H1 (cell line): Measurements from ENCODE around the gene PDF. TPM values are rescaled to one million over a fixed set of nuclear protein-coding genes. Genes with fewer than 3 reads are reported as not detected.

Source experiments
- CTCF ChIA-PET: fragments of 300-600 bp; sonication (Branson Sonifier 250); formaldehyde crosslinking; loops from one replicate; lab custom pipeline; 2021; ENCODE audit not compliant: partially characterized antibody; lab: Charles Lee
- POLR2A ChIA-PET: fragments of 300-600 bp; sonication (Branson Sonifier 250); formaldehyde crosslinking; loops from one replicate; lab custom pipeline; 2021; ENCODE audit warnings: inconsistent platforms; ENCODE audit not compliant: partially characterized antibody; lab: Charles Lee
- DNase-seq, 2 experiments: peaks; one replicate each; pipeline versions ENCODE4 v3.0.0 to v3.0.0-alpha.2; 2010 to 2022; ENCODE audit warnings: low spot score in 2 of 2, low read depth in 1 of 2, mixed read lengths in 1 of 2
- FAIRE-seq: peaks from 2 replicates; lab custom pipeline; 2011; peaks lifted over from hg19 to GRCh38; lab: Jason Lieb, UNC
- H2AFZ ChIP-seq: 2 replicates; pipeline ENCODE4 v1.8.1; 2012; ENCODE audit warnings: low read length, inconsistent platforms
- H2AK5ac ChIP-seq: 2 replicates; pipeline ENCODE4 v1.6.1; 2013; ENCODE audit warnings: low read depth, low read length
- H2BK120ac ChIP-seq: replicated peaks from 2 replicates; pipeline ENCODE3; 2013; ENCODE audit warnings: low read depth, low read length, inconsistent platforms
- H2BK12ac ChIP-seq: 2 replicates; pipeline ENCODE4 v1.6.1; 2013; ENCODE audit warnings: low read depth, low read length
- H2BK15ac ChIP-seq: 2 replicates; pipeline ENCODE4 v1.6.1; 2013; ENCODE audit warnings: low read length
- H2BK20ac ChIP-seq: 2 replicates; pipeline ENCODE4 v1.6.1; 2013; ENCODE audit warnings: low read length
- H2BK5ac ChIP-seq: 2 replicates; pipeline ENCODE4 v1.6.1; 2013; ENCODE audit warnings: low read depth, low read length
- H3K14ac ChIP-seq: 2 replicates; pipeline ENCODE4 v1.6.1; 2013; ENCODE audit warnings: inconsistent platforms; ENCODE audit not compliant: insufficient read length
- H3K18ac ChIP-seq: 2 replicates; pipeline ENCODE4 v1.6.1; 2013; ENCODE audit warnings: low read length; ENCODE audit errors: extremely low read depth
- H3K23ac ChIP-seq: 2 replicates; pipeline ENCODE4 v1.6.1; 2013; ENCODE audit warnings: inconsistent platforms; ENCODE audit not compliant: insufficient read length
- H3K23me2 ChIP-seq: 2 replicates; pipeline ENCODE4 v1.6.1; 2013; ENCODE audit warnings: low read depth, low read length
- H3K27ac ChIP-seq: 2 replicates; pipeline ENCODE4 v1.6.1; 2011; ENCODE audit warnings: low read depth, low read length, inconsistent platforms
- H3K27me3 ChIP-seq, 4 experiments: replicated peaks in 1 of 4; 1 replicate in 1 of 4; 2 replicates in 3 of 4; pipeline versions ENCODE4 v1.6.1 to v1.8.1; 2011 to 2013; ENCODE audit warnings: low read length in 3 of 4, mild to moderate bottlenecking in 3 of 4, inconsistent platforms in 2 of 4, mixed read lengths in 2 of 4, moderate library complexity in 1 of 4; ENCODE audit not compliant: control insufficient read depth in 3 of 4, insufficient read depth in 3 of 4; ENCODE audit errors: extremely low read depth in 1 of 4
- H3K36me3 ChIP-seq, 4 experiments: 2 replicates each; pipeline versions ENCODE4 v1.6.1 to v1.8.1; 2011 to 2013; ENCODE audit warnings: mild to moderate bottlenecking in 4 of 4, low read length in 3 of 4, moderate library complexity in 2 of 4, control low read depth in 1 of 4, inconsistent platforms in 1 of 4; ENCODE audit not compliant: insufficient read depth in 4 of 4, control insufficient read depth in 2 of 4
- H3K4ac ChIP-seq: replicated peaks from 2 replicates; pipeline ENCODE3; 2013; ENCODE audit warnings: low read length, low read depth, mixed read lengths, inconsistent platforms; ENCODE audit not compliant: insufficient read length
- H3K4me1 ChIP-seq, 4 experiments: replicated peaks in 1 of 4; 1 replicate in 1 of 4; 2 replicates in 3 of 4; pipeline versions ENCODE4 v1.6.1 to v1.8.1; 2011 to 2013; ENCODE audit warnings: low read length in 3 of 4, inconsistent platforms in 2 of 4, mixed read lengths in 1 of 4; ENCODE audit not compliant: insufficient read depth in 4 of 4, control insufficient read depth in 3 of 4
- H3K4me2 ChIP-seq, 2 experiments: 2 replicates each; pipeline versions ENCODE4 v1.6.1 to v1.8.1; 2011 to 2013; ENCODE audit warnings: low read depth in 2 of 2, low read length in 2 of 2, control low read depth in 1 of 2, inconsistent platforms in 1 of 2, mild to moderate bottlenecking in 1 of 2; ENCODE audit not compliant: insufficient read depth in 1 of 2
- H3K4me3 ChIP-seq, 4 experiments: fragments of 200-600, 300-600 bp in 1 of 4; sonication (generic), shearing (Covaris generic), sonication (Bioruptor Twin) in 1 of 4; 2 replicates each; pipeline versions ENCODE4 v1.5.1 to v1.8.1; 2011 to 2016; ENCODE audit warnings: low read length in 4 of 4, low read depth in 3 of 4, control low read depth in 2 of 4, inconsistent platforms in 2 of 4, mild to moderate bottlenecking in 2 of 4, mixed read lengths in 1 of 4, moderate library complexity in 1 of 4; ENCODE audit not compliant: insufficient read depth in 2 of 4; ENCODE audit errors: extremely low read depth in 1 of 4
- H3K56ac ChIP-seq: replicated peaks from 2 replicates; pipeline ENCODE3; 2013; ENCODE audit warnings: low read depth, mild to moderate bottlenecking, mixed read lengths, low read length, inconsistent platforms; ENCODE audit not compliant: insufficient read length
- H3K79me1 ChIP-seq: 2 replicates; pipeline ENCODE4 v1.6.1; 2013; ENCODE audit warnings: low read depth, low read length, control low read depth
- H3K79me2 ChIP-seq, 2 experiments: 2 replicates each; pipeline versions ENCODE4 v1.6.1 to v1.8.1; 2012 to 2013; ENCODE audit warnings: low read length in 2 of 2, mild to moderate bottlenecking in 2 of 2, inconsistent platforms in 1 of 2; ENCODE audit not compliant: insufficient read depth in 2 of 2, control insufficient read depth in 1 of 2
- H3K9ac ChIP-seq, 4 experiments: replicated peaks in 1 of 4; 1 replicate in 1 of 4; 2 replicates in 3 of 4; pipeline versions ENCODE4 v1.6.1 to v1.8.1; 2011 to 2013; ENCODE audit warnings: low read depth in 3 of 4, low read length in 3 of 4, control low read depth in 2 of 4, mild to moderate bottlenecking in 2 of 4, moderate library complexity in 2 of 4, inconsistent platforms in 1 of 4; ENCODE audit errors: extremely low read depth in 1 of 4
- H3K9me3 ChIP-seq, 2 experiments: 2 replicates each; pipeline versions ENCODE4 v1.6.1 to v1.8.1; 2012 to 2013; ENCODE audit warnings: mild to moderate bottlenecking in 2 of 2, moderate library complexity in 2 of 2, control low read depth in 1 of 2, inconsistent platforms in 1 of 2, low read depth in 1 of 2, low read length in 1 of 2, mixed read lengths in 1 of 2; ENCODE audit not compliant: insufficient read depth in 2 of 2
- H4K20me1 ChIP-seq, 2 experiments: replicated peaks in 1 of 2; 2 replicates each; pipeline versions ENCODE3 to v1.8.1; 2011 to 2013; ENCODE audit warnings: inconsistent platforms in 2 of 2, low read length in 2 of 2, mild to moderate bottlenecking in 1 of 2; ENCODE audit not compliant: insufficient read depth in 2 of 2, control insufficient read depth in 1 of 2
- H4K5ac ChIP-seq: 2 replicates; pipeline ENCODE4 v1.6.1; 2013; ENCODE audit warnings: low read length, low read depth, mixed read lengths, inconsistent platforms; ENCODE audit not compliant: insufficient read length
- H4K8ac ChIP-seq: 2 replicates; pipeline ENCODE4 v1.8.0; 2013; ENCODE audit warnings: mild to moderate bottlenecking, moderate library complexity, low read length, inconsistent platforms; ENCODE audit not compliant: insufficient read depth; ENCODE audit errors: extremely low read depth
- H4K91ac ChIP-seq: replicated peaks from 2 replicates; pipeline ENCODE3; 2013; ENCODE audit warnings: low read length, mixed read lengths, inconsistent platforms; ENCODE audit not compliant: insufficient read length
- CREB1 ChIP-seq: IDR thresholded peaks from 2 replicates; pipeline ENCODE4 v1.6.1; 2012; ENCODE audit warnings: inconsistent platforms
- EP300 ChIP-seq, 2 experiments: IDR thresholded peaks; 1 replicate in 1 of 2; 2 replicates in 1 of 2; pipeline ENCODE4 v1.6.1; 2011 to 2012; ENCODE audit warnings: low read depth in 2 of 2, low read length in 2 of 2, mild to moderate bottlenecking in 2 of 2, borderline replicate concordance in 1 of 2, inconsistent platforms in 1 of 2, moderate library complexity in 1 of 2
- KDM1A ChIP-seq: fragments of 200-600, 300-600 bp; sonication (generic); IDR thresholded peaks from 2 replicates; pipeline ENCODE4 v1.7.1; 2016; ENCODE audit warnings: mild to moderate bottlenecking, low read length, borderline replicate concordance
- WGBS, 2 experiments: shearing (Covaris generic) in 1 of 2; methylation state at CpG; one replicate each; pipeline versions ENCODE4 v1.1.6 to v1.1.7; 2013 to 2015; ENCODE audit warnings: low lambda C conversion rate in 2 of 2, mixed read lengths in 2 of 2, inconsistent platforms in 1 of 2, low coverage in 1 of 2, missing lambda C conversion rate in 1 of 2; ENCODE audit not compliant: insufficient replicate concordance in 2 of 2, insufficient coverage in 1 of 2, insufficient read length in 1 of 2; ENCODE audit errors: extremely low coverage in 1 of 2, missing lambda C conversion rate in 1 of 2; 5-methylcytosine and 5-hydroxymethylcytosine counted together
- polyA plus RNA-seq, 7 experiments: library from polyadenylated mRNA; depleted of rRNA in 3 of 7; stranded (reverse) in 5 of 7; unstranded in 2 of 7; fragments of >200 nt in 5 of 7; fragments of 200-250 nt in 2 of 7; gene quantifications; 1 replicate in 5 of 7; 2 replicates in 1 of 7; 4 replicates in 1 of 7; pipeline versions ENCODE4 v1.2.1 to v1.2.3, GENCODE V29; 2011 to 2013; ENCODE audit warnings: missing spikeins in 2 of 7, mixed read lengths in 2 of 7
- total RNA-seq: library from RNA; stranded (reverse); fragmentation: NEBNext Ultra II Directional; extraction: Animal tissue kit (Norgen Biotek cat#: 25700); gene quantifications from 2 replicates; pipeline ENCODE4 v1.2.1, GENCODE V29; 2021

The PDF gene
- total and polyA plus RNA-seq, 2 of the 8 experiments (the other 6 are each of a cell fraction or from before 2014, with no cell fraction given), result 17.7 to 23.9 TPM

GRCh38 chr16:69348222-69348621 lies 17.8 kb upstream of the PDF start:
- CTCF ChIA-PET, result no interaction called here
- WGBS, 2 experiments, result 82% methylated on average over 1 of the region's 6 CpGs; no CpG with 5 or more reads in 1 of the 2 experiments
- Histone ChIP-seq H3K23ac (no peak overlapping the region), H3K36me3 (peaks cover 2 to 12% (median 5%) of the 10 kb centered on the region in 4 experiments; a peak in 5 of 8 replicates), H4K91ac (no peak overlapping the region), H2AK5ac (no peak overlapping the region), H3K9ac (no peak overlapping the region), H3K79me1 (no peaks in the 10 kb centered on the region), H3K27ac (no peak overlapping the region), H3K27me3 (no peaks in the 10 kb centered on the region), H3K4me3 (no peak overlapping the region), H4K8ac (no peak overlapping the region), H3K56ac (no peak overlapping the region), H3K14ac (no peak overlapping the region), H3K4ac (no peak overlapping the region), H4K20me1 (no peaks in the 10 kb centered on the region), H3K23me2 (no peaks in the 10 kb centered on the region), H2BK15ac (no peak overlapping the region), H3K18ac (no peak overlapping the region), H2AFZ (no peak overlapping the region), H2BK12ac (no peak overlapping the region), H2BK20ac (no peak overlapping the region), H3K4me2 (no peak overlapping the region), H2BK120ac (no peak overlapping the region), H3K79me2 (no peaks in the 10 kb centered on the region), H4K5ac (no peak overlapping the region), H2BK5ac (no peak overlapping the region), H3K9me3 (no peaks in the 10 kb centered on the region), H3K4me1 (no peaks in the 10 kb centered on the region)
- FAIRE-seq (no peak), DNase-seq (no peak)
- POLR2A ChIA-PET, result interaction anchor here (1.2 to 29.8 kb wide), 4 partner anchors 8 to 38 kb away, joined by 3 to 497 read pairs (median 6); partner anchors contain the start of genes COG8, NIP7, PDF and TERF2
- TF ChIP-seq CREB1, result no peak
- TF ChIP-seq EP300 (IDR thresholded peaks at IDR 0.05; ENCODE audit: borderline replicate concordance in 1 of 2, low read depth in 2 of 2, low read length in 2 of 2), result no peak
- no peak for TF ChIP-seq KDM1A
